NK-92 (cell line): ENCODE data around the gene ECSIT.
A peak's percentile ranks its signal among the peaks of the same experiment; 100 is the strongest.
"Not testable (repeated sequence)": the region's sequence is repeated elsewhere in the genome, so short reads cannot be mapped to it uniquely, and the experiment has no call there.

Source experiments
- DNase-seq: peaks from one replicate; lab custom pipeline; 2025; ENCODE audit not compliant: unreplicated experiment; lab: John Stamatoyannopoulos, UW

The ECSIT gene

DNA sequence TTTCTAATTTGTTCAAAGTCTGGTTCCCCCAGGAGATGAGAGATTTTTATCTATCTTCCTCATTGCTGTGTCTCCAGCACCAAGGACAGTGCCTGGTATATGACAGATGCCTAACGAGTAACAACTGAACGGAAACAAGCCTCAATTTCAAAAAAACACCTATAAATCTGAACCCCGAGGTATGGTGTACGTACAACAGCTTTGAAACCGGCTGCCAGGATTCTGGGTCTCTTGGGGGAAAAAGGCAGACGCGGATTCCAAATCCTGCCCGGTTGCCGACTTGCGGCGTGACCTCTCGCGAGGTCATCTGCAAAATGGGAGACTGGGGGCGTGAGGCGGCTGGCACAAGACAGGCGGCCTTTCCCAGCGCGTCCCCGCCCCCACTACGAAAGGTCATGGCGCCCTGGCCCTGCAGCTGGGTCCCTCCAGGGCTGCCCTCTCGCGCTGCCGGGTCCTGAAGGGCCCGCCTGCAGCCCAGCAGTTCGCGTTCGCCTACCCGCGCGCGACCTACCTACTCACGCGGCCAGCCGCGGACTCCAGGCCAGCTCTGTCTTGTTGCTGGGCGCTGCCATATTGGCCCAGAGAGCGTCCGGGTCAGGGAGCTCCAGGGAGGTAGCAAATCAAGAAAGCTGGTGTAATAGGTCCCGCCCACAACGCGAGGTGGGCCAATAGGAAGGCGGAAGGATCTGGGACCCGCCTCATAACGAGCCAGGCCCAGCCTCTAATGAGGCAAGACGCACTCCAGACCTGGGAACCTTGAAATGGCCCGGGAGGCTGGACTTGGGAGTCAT, at the start of gene ECSIT:
TSS of gene ECSIT (minus strand) at position 584 of the 791 bp plus-strand sequence. CDS start 9,964 bp downstream, outside the sequence.
- peak; percentile 46 for DNase-seq

- no peak for DNase-seq
Measured at GRCh38 chr19:11577451-11578257, 48.7 kb upstream of the ECSIT start, which contains the start of gene ACP5. Gene ACP5 (minus strand): TSS chr19:11577645. CDS start chr19:11577317, 328 bp downstream.

- no peak for DNase-seq
Measured at GRCh38 chr19:11576227-11576626, 47.3 kb upstream of the ECSIT start.

GRCh38 chr19:11574689-11575088, 45.8 kb upstream of the ECSIT start:
- DNase-seq = no peak

GRCh38 chr19:11573763-11574162, 44.8 kb upstream of the ECSIT start:
- not testable (repeated sequence) for DNase-seq

- not testable (repeated sequence) for DNase-seq
Measured at GRCh38 chr19:11573354-11573753, 44.4 kb upstream of the ECSIT start.

DNA sequence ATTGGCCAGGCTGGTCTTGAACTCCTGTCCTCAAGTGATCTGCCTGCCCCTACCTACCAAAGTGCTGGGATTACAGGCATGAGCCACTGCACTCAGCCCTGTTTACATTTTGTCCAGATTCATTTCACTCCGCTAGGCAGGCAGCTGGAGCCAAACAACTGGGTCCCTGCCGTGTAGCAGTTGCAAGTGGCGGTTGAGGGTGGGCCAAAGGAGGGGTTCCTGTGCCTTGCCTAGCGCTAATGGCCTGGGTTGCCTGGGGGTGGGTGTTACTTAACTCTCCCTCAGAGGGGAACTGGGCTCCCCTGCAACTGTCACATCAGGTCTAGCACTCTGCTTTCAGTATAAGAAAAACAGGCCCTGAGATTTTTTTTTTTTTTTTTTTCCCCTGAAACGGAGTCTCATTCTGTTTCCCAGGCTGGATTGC, 41.1 kb upstream of the ECSIT start:
- DNase-seq = no peak

DNA sequence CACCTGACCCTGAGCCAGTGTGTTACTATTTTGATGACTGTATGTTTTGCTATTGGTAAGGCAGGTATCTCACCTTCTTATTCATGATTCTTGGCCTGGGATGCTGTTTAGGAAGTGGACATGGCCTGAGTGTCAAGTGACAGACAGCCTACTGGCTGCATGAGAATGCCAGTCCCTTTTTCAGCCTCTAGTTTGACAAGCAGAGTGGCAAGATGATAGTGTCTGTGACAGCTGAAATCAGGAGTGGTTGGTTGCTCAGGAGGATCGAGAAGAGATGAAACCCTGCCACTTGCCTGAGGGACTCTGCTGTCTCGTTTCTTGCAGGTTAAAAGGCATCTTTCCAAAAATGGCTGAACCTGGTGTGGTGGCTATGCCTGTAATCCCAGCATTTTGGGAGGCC, 37.2 kb upstream of the ECSIT start:
- no peak for DNase-seq

DNA sequence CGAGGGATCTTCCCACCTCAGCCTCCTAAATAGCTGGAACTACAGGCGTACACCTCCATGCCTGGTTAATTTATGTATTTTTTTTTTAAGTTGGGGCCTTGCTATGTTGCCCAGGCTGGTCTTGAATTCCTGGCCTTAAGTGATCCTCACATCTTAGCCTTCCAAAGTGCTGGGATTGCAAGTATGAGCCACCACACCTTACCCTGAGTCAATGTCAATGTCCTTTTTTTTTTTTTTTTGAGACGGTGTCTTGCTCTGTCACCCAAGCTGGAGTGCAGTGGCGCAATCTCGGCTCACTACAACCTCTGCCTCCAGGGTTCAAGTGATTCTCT, 36.7 kb upstream of the ECSIT start:
- DNase-seq = not testable (repeated sequence)

GRCh38 chr19:11564082-11564807, 35.3 kb upstream of the ECSIT start:
- DNase-seq = not testable (repeated sequence)

GRCh38 chr19:11563532-11563931, 34.6 kb upstream of the ECSIT start:
- no peak for DNase-seq

GRCh38 chr19:11560404-11561051, 31.6 kb upstream of the ECSIT start:
- no peak for DNase-seq

- peak; percentile 87 for DNase-seq
Measured at GRCh38 chr19:11558881-11559828, 30.2 kb upstream of the ECSIT start, which contains the start of gene ELOF1. Gene ELOF1 (minus strand): TSS chr19:11559230. CDS start chr19:11554347, 4,883 bp downstream.

- no peak for DNase-seq
Measured at GRCh38 chr19:11556634-11557420, 27.9 kb upstream of the ECSIT start.

DNA sequence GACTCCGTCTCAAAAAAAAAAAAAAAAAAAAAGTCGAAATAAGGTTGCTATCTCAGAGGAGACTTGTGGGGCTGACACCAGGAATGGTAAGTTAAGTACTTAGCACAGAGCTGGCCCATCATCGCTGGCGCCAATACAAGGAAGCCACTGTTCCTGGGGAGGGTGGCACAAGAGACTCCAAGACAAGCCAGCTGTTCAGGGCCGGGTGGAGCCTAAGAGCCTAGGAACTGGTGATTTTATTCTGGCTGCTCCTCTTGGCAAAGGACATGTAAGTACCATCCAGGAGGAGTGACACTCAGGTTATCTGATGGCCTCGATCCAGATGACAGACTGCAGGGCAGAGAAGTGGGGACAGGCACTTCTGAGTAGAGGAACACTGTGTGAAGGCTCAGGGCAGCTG, 26.3 kb upstream of the ECSIT start:
- DNase-seq = no peak

DNA sequence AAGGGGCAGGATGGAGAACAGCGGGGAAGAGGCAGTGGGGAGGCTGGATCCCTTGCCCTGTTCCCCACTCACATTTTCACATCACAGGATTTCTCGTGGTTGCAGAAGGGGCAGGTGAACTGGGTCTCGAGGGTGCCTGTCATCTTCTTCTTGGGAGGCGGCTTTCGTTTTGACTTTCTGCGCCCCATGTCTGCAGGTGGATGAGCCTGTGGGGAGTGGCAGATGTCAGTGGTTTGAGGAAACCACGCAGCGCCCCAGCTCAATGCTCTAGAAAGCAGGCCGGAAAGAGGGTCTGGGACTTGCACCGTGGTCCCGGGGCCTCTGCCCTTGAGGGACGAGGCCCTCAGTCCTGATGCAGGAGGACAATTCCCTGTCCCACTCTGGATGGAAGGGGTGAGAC, 25.2 kb upstream of the ECSIT start:
- DNase-seq = no peak

DNA sequence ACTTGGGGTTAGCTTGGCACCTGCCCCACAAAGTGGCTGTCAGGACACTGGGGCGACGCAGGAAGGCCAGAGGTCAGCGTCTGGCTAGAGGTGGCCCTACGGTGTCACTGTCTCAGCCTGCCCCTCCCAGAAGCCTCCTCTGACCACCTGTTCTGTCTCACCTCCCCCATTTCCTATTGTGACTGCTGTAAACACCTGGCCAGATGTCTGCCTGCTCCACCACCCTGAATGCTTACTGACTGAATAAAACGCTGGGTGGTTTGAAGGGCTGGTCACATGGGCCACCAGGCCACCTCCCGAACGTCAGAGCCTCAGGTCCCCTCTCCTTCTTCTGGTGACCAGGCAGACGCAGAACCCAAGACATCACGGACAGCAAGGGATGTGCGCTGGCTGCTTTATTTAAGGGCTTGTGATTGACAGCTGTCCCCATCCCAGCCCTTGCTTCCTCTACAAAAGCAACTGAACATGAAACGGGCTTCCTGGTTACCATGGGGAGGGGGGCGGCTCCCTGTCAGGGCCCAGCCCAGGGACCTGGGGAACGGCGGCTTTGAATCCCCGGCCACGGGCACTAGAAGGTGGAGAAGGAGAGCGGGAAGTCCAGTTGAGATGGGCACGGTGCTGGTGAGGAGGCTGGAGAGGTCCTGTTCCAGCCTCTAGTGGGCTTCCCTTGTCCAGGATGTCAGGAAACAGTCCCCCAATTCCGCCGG, 23.9 kb upstream of the ECSIT start:
- DNase-seq = no peak

DNA sequence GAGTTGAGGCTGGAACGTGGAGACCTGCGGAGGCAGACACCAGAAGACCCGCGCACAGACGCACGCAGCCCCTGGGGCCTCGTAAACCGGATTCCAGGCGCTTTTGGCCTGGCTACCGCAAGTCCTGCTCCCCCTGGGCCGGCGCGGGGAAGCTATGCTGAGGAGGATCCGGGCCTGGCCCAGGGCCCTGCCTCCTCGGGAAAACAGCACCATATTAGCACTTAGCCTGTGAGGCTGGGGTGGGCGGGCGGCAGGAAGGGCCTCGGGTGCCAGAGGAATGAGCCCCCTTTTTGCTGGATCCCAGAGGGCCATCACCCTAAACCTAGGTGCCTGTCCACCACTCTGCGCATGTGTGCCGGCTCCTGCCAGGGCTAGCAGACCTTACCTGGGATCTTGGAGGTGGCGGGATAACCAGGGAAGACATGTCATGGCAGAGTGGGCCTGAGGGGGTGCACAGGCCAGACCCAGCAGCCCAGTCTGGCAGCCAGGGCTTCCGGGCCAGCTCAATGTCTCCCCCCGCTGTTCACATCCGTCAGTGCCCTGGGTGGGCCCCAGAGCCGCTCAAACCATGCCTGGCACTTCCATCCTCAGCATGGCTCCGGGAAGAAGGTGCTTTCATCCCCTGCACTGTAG, 22.8 kb upstream of the ECSIT start:
- DNase-seq = no peak
